CD14-positive monocyte (primary cell): ENCODE data around the gene BBS9. TPM values are rescaled to one million over a fixed set of nuclear protein-coding genes. Genes with fewer than 3 reads are reported as not detected.

Experiments used
- DNase-seq, 3 donors: peaks; one replicate each; pipeline ENCODE4 v3.0.0-alpha.2; 2011 to 2022
- H2AFZ ChIP-seq: 2 replicates; pipeline ENCODE4 v1.6.0; 2012; ENCODE audit warnings: mild to moderate bottlenecking, low read depth, low read length, inconsistent platforms; ENCODE audit not compliant: insufficient read depth, poor library complexity, severe bottlenecking
- H3K27ac ChIP-seq, 2 donors: 1 replicate in 1 of 2; 2 replicates in 1 of 2; pipeline ENCODE4 v1.5.1; 2012 to 2013; ENCODE audit warnings: low read length in 2 of 2, control low read depth in 1 of 2, inconsistent platforms in 1 of 2, low read depth in 1 of 2, mild to moderate bottlenecking in 1 of 2
- H3K27me3 ChIP-seq, 2 donors: one replicate each; pipeline versions ENCODE4 v1.6.0 to v1.6.1; 2011 to 2013; ENCODE audit warnings: low read length in 2 of 2; ENCODE audit not compliant: control insufficient read depth in 2 of 2, insufficient read depth in 2 of 2
- H3K36me3 ChIP-seq, 2 donors: replicated peaks in 1 of 2; 1 replicate in 1 of 2; 2 replicates in 1 of 2; pipeline versions ENCODE4 v1.5.1 to v1.6.1; 2012 to 2013; ENCODE audit warnings: low read length in 2 of 2, control low read depth in 1 of 2, inconsistent platforms in 1 of 2, mild to moderate bottlenecking in 1 of 2; ENCODE audit not compliant: insufficient read depth in 2 of 2, control insufficient read depth in 1 of 2
- H3K4me1 ChIP-seq, 2 donors: 1 replicate in 1 of 2; 2 replicates in 1 of 2; pipeline versions ENCODE4 v1.5.1 to v1.6.1; 2012 to 2013; ENCODE audit warnings: low read length in 2 of 2, control low read depth in 1 of 2, inconsistent platforms in 1 of 2, mild to moderate bottlenecking in 1 of 2, moderate library complexity in 1 of 2; ENCODE audit not compliant: insufficient read depth in 2 of 2, control insufficient read depth in 1 of 2
- H3K4me2 ChIP-seq: replicated peaks from 2 replicates; pipeline ENCODE3; 2012; ENCODE audit warnings: low read length, moderate library complexity, mild to moderate bottlenecking; ENCODE audit not compliant: poor library complexity, severe bottlenecking; ENCODE audit errors: extremely low read depth
- H3K4me3 ChIP-seq, 3 experiments: fragments of 200-600 bp in 1 of 3; sonication (generic) in 1 of 3; replicated peaks in 1 of 3; 1 replicate in 2 of 3; 2 replicates in 1 of 3; pipeline ENCODE4 v1.5.1; 2011 to 2013; ENCODE audit warnings: low read length in 3 of 3, mild to moderate bottlenecking in 3 of 3, control low read depth in 2 of 3, low read depth in 2 of 3, inconsistent platforms in 1 of 3, moderate library complexity in 1 of 3
- H3K79me2 ChIP-seq: 2 replicates; pipeline ENCODE4 v1.6.0; 2012; ENCODE audit warnings: mild to moderate bottlenecking, control low read depth, inconsistent platforms, low read length, moderate library complexity; ENCODE audit not compliant: insufficient read depth
- H3K9ac ChIP-seq: 2 replicates; pipeline ENCODE4 v1.6.0; 2017; ENCODE audit warnings: low read length, mild to moderate bottlenecking; ENCODE audit not compliant: insufficient read depth, poor library complexity, severe bottlenecking
- H3K9me3 ChIP-seq, 2 donors: replicated peaks in 1 of 2; 1 replicate in 1 of 2; 2 replicates in 1 of 2; pipeline versions ENCODE4 v1.5.1 to v1.6.1; 2012 to 2013; ENCODE audit warnings: low read length in 2 of 2, control low read depth in 1 of 2; ENCODE audit not compliant: control insufficient read depth in 1 of 2, insufficient read depth in 1 of 2
- H4K20me1 ChIP-seq: 2 replicates; pipeline ENCODE4 v1.6.0; 2012; ENCODE audit warnings: mild to moderate bottlenecking, low read length, control low read depth, moderate library complexity; ENCODE audit not compliant: insufficient read depth
- H3K27ac Mint-ChIP-seq, 7 donors: one replicate each; pipeline ENCODE4 v1.8.0; 2020; ENCODE audit warnings: mild to moderate bottlenecking in 7 of 7, mixed read lengths in 7 of 7, moderate library complexity in 6 of 7, inconsistent platforms in 2 of 7
- H3K27me3 Mint-ChIP-seq, 3 donors: one replicate each; pipeline ENCODE4 v1.8.0; 2021 to 2022; ENCODE audit warnings: low read depth in 3 of 3, mild to moderate bottlenecking in 3 of 3, mixed read lengths in 3 of 3, moderate library complexity in 3 of 3, inconsistent platforms in 1 of 3
- H3K36me3 Mint-ChIP-seq, 2 donors: one replicate each; pipeline ENCODE4 v1.8.0; 2020; ENCODE audit warnings: mixed read lengths in 2 of 2, inconsistent platforms in 1 of 2, mild to moderate bottlenecking in 1 of 2
- H3K4me1 Mint-ChIP-seq: one replicate; pipeline ENCODE4 v1.8.0; 2020; ENCODE audit warnings: mild to moderate bottlenecking, mixed read lengths
- H3K4me3 Mint-ChIP-seq, 2 donors: one replicate each; pipeline ENCODE4 v1.8.0; 2020; ENCODE audit warnings: mild to moderate bottlenecking in 2 of 2, mixed read lengths in 2 of 2, moderate library complexity in 1 of 2
- H3K9me3 Mint-ChIP-seq, 7 donors: one replicate each; pipeline ENCODE4 v1.8.0; 2020 to 2022; ENCODE audit warnings: mixed read lengths in 7 of 7, mild to moderate bottlenecking in 6 of 7, moderate library complexity in 6 of 7, inconsistent platforms in 2 of 7
- whole genome bisulfite sequencing: methylation state at CpG from one replicate; pipeline ENCODE4 v1.1.5; 2013; ENCODE audit warnings: missing lambda C conversion rate; ENCODE audit not compliant: insufficient coverage; 5-methylcytosine and 5-hydroxymethylcytosine counted together
- intact Hi-C, 2 donors: fragments of 100-400 bp; cut with micrococcal nuclease; formaldehyde crosslinking; loops; one replicate each; pipeline versions ENCODE4 v1.15.0 to v1.15.1; 2023
- polyA plus RNA-seq, 3 donors: library from polyadenylated mRNA; depleted of rRNA in 1 of 3; unstranded in 2 of 3; stranded (reverse) in 1 of 3; fragments of 300-500 nt in 2 of 3; fragments of >200 nt in 1 of 3; fragmentation: Illumina TruSeq in 2 of 3; gene quantifications; 1 replicate in 2 of 3; 2 replicates in 1 of 3; pipeline ENCODE4 v1.2.3, GENCODE V29; 2012 to 2021
- TF ChIP-seq, protein P1 (sequence below): fragments of 200-600 bp; IDR thresholded peaks from one replicate; pipeline ENCODE4 v1.8.0; 2022; ENCODE audit warnings: antibody characterized with exemption, mild to moderate bottlenecking

Gene BBS9
- polyA plus RNA-seq, 3 donors: 4.9 to 7.5 (median 6.8) TPM

DNA sequence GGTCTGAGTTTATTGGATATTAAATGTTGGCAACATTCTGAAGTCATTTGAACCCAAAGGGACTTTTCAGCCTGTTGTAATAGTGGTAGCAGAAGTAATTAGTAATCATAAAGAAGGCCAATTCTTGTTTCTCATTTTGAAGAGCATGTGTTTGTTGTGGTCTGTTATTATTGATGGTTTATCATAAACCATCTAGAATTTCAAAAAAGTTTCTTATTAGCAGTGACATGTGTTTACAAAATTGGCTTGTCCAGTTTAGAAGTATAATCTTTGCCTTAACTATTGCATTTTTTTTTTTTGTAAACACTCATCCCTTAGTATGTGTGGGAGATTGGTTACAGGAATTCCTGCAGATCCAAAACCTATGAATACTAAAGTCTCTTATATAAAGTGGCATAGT lies 177.8 kb downstream of the BBS9 start:
- no peak for DNase-seq
- Histone ChIP-seq H3K9ac (no peak overlapping the region), H2AFZ (no peak overlapping the region), H3K4me3 (no peak overlapping the region), H3K9me3 (peaks cover 6 to 12% of the 10 kb centered on the region in 2 donors), H3K79me2 (no peaks in the 10 kb centered on the region), H3K4me2 (no peak overlapping the region), H3K36me3 (no peaks in the 10 kb centered on the region), H3K27me3 (no peaks in the 10 kb centered on the region), H4K20me1 (no peaks in the 10 kb centered on the region), H3K27ac (no peak overlapping the region), H3K4me1 (no peaks in the 10 kb centered on the region)
- Mint-ChIP-seq H3K9me3 (peaks cover 16 to 22% (median 21%) of the 10 kb centered on the region in 7 donors), H3K4me3 (no peak overlapping the region), H3K36me3 (peaks cover 0 to 7% of the 10 kb centered on the region in 2 donors), H3K27ac (no peak overlapping the region), H3K4me1 (no peaks in the 10 kb centered on the region), H3K27me3 (no peaks in the 10 kb centered on the region)
- intact Hi-C loops: no loop called here
- TF ChIP-seq, protein P1, sequence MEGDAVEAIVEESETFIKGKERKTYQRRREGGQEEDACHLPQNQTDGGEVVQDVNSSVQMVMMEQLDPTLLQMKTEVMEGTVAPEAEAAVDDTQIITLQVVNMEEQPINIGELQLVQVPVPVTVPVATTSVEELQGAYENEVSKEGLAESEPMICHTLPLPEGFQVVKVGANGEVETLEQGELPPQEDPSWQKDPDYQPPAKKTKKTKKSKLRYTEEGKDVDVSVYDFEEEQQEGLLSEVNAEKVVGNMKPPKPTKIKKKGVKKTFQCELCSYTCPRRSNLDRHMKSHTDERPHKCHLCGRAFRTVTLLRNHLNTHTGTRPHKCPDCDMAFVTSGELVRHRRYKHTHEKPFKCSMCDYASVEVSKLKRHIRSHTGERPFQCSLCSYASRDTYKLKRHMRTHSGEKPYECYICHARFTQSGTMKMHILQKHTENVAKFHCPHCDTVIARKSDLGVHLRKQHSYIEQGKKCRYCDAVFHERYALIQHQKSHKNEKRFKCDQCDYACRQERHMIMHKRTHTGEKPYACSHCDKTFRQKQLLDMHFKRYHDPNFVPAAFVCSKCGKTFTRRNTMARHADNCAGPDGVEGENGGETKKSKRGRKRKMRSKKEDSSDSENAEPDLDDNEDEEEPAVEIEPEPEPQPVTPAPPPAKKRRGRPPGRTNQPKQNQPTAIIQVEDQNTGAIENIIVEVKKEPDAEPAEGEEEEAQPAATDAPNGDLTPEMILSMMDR: no peak

DNA sequence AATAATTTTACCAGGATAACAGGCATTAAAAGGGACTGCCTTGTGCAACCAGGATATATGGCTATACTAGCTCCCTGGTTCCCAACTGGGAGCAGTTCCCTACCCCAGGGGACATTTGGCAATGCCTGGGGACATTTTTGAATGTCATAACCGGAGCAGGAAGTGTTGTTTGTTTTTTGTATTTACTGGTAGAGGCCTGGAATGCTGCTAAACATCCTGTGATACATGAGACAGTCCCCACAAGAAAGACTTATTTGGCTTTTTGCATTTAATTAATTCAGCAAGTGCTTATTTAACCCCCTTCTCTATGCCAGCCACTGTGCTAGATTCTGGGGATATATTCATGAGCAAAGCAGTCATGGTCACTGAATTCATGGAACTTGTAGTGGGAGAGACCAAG lies 181.2 kb downstream of the BBS9 start:
- H3K4me1 ChIP-seq: no peaks in the 10 kb centered on the region
- Mint-ChIP-seq H3K4me3 (no peak overlapping the region), H3K27me3 (no peaks in the 10 kb centered on the region), H3K9me3 (peaks cover 0 to 9% (median 2%) of the 10 kb centered on the region in 7 donors), H3K4me1 (no peaks in the 10 kb centered on the region), H3K27ac (no peak overlapping the region), H3K36me3 (no peaks in the 10 kb centered on the region)
- H3K27me3 ChIP-seq: no peaks in the 10 kb centered on the region
- no peak overlapping the region for H3K4me3 ChIP-seq
- H4K20me1 ChIP-seq: no peaks in the 10 kb centered on the region
- H3K9me3 ChIP-seq: no peaks in the 10 kb centered on the region
- TF ChIP-seq, protein P1: no peak
- H3K4me2 ChIP-seq: no peak overlapping the region
- no peak overlapping the region for H3K9ac ChIP-seq
- intact Hi-C loops: no loop called here
- DNase-seq: no peak
- no peaks in the 10 kb centered on the region for H3K79me2 ChIP-seq
- H2AFZ ChIP-seq: no peak overlapping the region
- no CpG with 5 or more reads among the region's 1 CpG for WGBS
- H3K36me3 ChIP-seq: no peaks in the 10 kb centered on the region
- no peak overlapping the region for H3K27ac ChIP-seq
